NCI-H2107 treated with DMSO at 0.1 percent for 48 hours (cell line): ENCODE data around the gene PCDHGB2.
"Not testable (repeated sequence)": the region's sequence is repeated elsewhere in the genome, so short reads cannot be mapped to it uniquely, and the experiment has no call there.

Source experiments
- DNase-seq: peaks from one replicate; lab custom pipeline; 2025; ENCODE audit not compliant: unreplicated experiment; lab: John Stamatoyannopoulos, UW

Gene PCDHGB2

DNA sequence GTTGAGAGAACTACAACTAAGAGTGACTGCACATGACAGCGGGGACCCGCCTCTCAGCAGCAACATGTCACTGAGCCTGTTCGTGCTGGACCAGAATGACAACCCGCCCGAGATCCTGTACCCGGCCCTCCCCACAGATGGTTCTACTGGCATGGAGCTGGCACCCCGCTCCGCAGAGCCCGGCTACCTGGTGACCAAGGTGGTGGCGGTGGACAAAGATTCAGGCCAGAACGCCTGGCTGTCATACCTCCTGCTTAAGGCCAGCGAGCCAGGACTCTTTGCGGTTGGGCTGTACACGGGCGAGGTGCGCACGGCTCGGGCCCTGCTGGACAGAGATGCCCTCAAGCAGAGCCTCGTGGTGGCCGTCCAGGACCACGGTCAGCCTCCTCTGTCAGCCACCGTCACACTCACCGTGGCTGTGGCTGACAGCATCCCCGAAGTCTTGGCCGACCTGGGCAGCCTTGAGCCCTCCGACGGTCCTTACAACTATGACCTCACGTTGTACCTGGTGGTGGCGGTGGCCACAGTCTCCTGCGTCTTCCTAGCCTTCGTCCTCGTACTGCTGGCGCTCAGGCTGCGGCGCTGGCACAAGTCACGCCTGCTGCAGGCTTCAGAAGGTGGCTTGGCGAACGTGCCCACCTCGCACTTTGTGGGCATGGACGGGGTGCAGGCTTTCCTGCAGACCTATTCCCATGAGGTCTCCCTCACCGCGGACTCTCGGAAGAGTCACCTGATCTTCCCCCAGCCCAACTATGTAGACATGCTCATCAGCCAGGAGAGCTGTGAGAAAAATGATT lies 24.9 kb downstream of the PCDHGB2 start:
- DNase-seq: no peak

- not testable (repeated sequence) for DNase-seq
Observed at GRCh38 chr5:141387557-141388311, 27.9 kb downstream of the PCDHGB2 start, which contains the start of gene PCDHGB4. Gene PCDHGB4, plus strand, starts transcription at chr5:141387698. Its CDS starts 187 bp downstream, at chr5:141387885.

DNA sequence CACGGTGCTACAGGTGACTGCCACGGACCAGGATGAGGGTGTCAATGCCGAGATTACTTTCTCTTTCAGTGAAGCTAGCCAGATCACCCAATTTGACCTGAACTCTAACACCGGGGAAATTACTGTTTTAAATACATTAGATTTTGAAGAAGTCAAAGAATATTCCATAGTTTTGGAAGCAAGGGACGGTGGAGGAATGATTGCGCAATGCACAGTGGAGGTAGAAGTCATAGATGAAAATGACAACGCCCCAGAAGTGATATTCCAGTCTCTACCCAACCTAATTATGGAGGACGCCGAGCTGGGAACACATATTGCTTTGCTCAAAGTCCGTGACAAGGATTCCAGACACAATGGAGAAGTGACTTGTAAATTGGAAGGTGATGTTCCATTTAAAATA lies 28.9 kb downstream of the PCDHGB2 start:
- no peak for DNase-seq

GRCh38 chr5:141389153-141390042 lies 29.6 kb downstream of the PCDHGB2 start:
- no peak for DNase-seq

DNA sequence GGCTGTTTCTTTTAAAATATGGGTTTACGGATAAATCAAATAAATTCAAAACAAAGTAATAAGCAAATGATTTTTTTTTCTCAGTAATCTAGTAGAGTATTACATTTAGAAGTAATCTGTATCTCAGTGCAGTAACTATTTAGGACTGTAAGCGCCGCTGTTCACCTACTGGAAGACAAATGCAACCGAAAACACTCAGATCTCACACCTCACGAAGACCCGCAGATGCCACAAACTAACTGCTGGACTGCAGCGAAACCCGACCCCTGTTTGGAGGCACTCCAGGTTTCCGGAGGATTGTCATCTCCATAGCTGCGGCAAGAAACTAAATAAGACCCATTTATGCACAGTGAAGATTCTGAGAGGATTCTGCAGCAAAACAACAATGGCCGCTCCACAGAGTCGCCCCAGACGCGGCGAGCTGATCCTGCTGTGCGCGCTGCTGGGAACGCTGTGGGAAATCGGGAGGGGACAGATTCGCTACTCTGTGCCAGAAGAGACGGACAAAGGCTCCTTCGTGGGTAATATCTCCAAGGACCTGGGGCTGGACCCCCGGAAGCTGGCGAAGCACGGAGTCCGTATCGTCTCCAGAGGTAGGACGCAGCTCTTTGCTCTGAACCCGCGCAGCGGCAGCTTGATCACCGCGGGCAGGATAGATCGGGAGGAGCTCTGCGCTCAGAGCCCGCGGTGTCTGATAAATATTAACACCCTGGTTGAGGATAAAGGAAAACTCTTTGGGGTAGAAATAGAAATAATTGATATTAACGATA lies 32.8 kb downstream of the PCDHGB2 start, which contains the start of gene PCDHGA8:
PCDHGA8 (plus strand) TSS at position 205 of the 770 bp plus-strand sequence; CDS start at position 386, 181 bp downstream.
- DNase-seq: no peak

- DNase-seq: no peak
Observed at GRCh38 chr5:141393267-141393666, 33.5 kb downstream of the PCDHGB2 start.

- not testable (repeated sequence) for DNase-seq
Observed at GRCh38 chr5:141394401-141395187, 34.8 kb downstream of the PCDHGB2 start.

DNA sequence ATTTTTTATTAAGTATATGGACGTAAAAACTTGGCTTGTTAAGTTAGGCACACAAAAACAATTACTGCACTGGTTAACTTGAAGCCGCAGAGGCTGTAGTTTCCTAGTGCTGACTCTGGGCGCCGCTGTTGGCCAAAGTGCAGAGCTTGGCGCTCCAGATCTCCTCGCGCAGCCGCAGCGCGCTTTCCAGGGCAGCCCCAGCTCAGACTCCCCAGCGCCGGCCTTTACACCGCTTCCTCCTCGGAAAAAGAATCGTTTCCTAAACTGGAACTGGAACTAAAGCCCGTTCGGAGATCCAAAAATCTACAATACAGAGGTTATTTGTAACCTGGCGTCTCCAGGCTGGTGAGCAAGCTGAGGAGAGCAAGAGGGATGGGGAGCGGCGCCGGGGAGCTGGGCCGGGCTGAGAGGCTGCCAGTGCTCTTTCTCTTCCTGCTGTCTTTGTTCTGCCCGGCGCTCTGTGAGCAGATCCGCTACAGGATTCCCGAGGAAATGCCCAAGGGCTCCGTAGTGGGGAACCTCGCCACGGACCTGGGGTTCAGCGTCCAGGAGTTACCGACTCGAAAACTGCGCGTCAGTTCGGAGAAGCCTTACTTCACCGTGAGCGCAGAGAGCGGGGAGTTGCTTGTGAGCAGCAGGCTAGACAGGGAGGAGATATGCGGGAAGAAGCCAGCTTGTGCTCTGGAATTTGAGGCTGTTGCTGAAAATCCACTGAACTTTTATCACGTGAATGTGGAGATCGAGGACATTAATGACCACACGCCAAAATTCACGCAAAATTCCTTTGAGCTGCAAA lies 38.2 kb downstream of the PCDHGB2 start, which contains the start of gene PCDHGB5:
PCDHGB5 (plus strand) TSS at position 192 of the 796 bp plus-strand sequence; CDS start at position 373, 181 bp downstream.
- not testable (repeated sequence) for DNase-seq

DNA sequence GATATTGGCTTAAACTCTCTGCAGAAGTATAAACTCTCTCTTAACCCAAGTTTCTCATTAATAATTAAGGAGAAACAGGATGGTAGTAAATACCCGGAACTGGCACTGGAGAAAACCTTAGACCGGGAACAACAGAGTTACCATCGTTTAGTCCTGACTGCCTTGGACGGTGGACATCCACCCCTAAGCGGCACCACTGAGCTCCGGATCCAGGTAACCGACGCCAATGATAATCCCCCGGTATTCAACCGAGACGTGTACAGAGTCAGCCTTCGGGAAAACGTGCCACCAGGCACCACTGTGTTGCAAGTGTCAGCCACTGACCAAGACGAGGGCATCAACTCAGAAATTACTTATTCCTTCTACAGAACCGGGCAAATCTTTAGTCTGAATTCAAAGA lies 38.8 kb downstream of the PCDHGB2 start:
- no peak for DNase-seq

DNA sequence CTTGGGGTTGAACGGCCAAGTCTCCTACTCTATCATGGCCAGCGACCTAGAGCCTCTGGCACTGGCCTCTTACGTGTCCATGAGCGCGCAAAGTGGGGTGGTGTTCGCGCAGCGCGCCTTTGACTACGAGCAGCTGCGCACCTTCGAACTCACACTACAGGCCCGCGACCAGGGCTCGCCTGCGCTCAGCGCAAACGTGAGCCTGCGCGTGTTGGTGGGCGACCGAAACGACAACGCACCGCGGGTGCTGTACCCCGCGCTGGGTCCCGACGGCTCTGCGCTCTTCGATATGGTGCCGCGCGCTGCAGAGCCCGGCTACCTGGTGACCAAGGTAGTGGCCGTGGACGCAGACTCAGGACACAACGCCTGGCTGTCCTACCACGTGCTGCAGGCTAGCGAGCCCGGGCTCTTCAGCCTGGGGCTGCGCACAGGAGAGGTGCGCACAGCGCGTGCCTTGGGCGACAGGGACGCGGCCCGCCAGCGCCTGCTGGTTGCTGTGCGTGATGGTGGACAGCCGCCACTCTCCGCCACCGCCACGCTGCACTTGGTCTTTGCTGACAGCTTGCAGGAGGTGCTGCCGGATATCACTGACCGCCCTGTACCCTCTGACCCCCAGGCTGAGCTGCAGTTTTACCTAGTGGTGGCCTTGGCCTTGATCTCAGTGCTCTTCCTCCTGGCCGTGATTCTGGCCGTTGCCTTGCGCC lies 39.9 kb downstream of the PCDHGB2 start:
- DNase-seq: no peak

- DNase-seq: no peak
Observed at GRCh38 chr5:141402553-141403243, 42.9 kb downstream of the PCDHGB2 start, which contains the start of gene PCDHGA9. Gene PCDHGA9, plus strand, starts transcription at chr5:141402778. Its CDS starts 175 bp downstream, at chr5:141402953.

DNA sequence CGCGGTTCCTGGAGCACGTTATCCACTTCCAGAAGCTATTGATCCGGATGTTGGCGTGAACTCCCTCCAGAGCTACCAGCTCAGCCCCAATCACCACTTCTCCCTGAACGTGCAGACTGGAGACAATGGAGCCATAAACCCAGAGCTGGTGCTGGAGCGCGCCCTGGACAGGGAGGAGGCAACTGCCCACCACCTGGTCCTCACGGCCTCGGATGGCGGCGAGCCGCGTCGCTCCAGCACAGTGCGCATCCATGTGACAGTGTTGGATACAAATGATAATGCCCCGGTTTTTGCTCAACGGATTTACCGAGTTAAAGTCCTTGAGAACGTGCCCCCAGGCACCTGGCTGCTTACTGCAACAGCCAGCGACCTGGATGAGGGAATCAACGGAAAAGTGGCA lies 43.6 kb downstream of the PCDHGB2 start:
- DNase-seq: no peak

DNA sequence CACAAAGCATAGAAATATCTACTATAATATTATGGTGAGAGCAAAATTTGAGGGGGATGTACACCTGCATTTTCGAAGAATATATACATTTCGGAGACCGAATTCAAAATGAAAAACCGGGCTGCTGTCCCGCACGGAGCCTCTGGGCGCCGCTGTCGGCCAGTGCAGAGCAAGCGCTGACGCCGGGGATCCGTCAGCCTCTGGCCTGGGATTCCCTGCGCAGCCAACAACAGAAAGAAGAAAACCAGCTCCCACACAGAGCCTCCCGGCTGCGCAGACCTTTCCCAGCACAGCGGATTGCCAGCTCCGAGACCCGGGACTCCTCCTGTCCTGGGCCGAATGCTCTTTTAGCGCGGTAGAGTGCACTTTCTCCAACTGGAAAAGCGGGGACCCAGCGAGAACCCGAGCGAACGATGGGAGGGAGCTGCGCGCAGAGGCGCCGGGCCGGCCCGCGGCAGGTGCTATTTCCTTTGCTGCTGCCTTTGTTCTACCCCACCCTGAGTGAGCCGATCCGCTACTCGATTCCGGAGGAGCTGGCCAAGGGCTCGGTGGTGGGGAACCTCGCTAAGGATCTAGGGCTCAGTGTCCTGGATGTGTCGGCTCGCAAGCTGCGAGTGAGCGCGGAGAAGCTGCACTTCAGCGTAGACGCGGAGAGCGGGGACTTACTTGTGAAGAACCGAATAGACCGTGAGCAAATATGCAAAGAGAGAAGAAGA lies 48.2 kb downstream of the PCDHGB2 start, which contains the start of gene PCDHGB6:
PCDHGB6 (plus strand) TSS at position 232 of the 716 bp plus-strand sequence; CDS start at position 414, 182 bp downstream.
- DNase-seq: not testable (repeated sequence)

- DNase-seq: no peak
Observed at GRCh38 chr5:141409598-141410306, 50.0 kb downstream of the PCDHGB2 start.

GRCh38 chr5:141411575-141411974 lies 51.8 kb downstream of the PCDHGB2 start:
- no peak for DNase-seq
